H1 (cell line): ENCODE results near the gene SERTAD2. TPM values are rescaled to one million over a fixed set of nuclear protein-coding genes. Genes with fewer than 3 reads are reported as not detected.

ENCODE experiments used
- BCL11A ChIP-seq, 2 experiments: IDR thresholded peaks; one replicate each; pipeline ENCODE4 v1.6.1; 2011; ENCODE audit warnings: low read depth in 2 of 2, low read length in 2 of 2, mild to moderate bottlenecking in 2 of 2
- NRF1 ChIP-seq: IDR thresholded peaks from 2 replicates; pipeline ENCODE4 v1.6.1; 2011; ENCODE audit warnings: mild to moderate bottlenecking, low read depth, low read length, improper control_type of control experiment
- TAF1 ChIP-seq: IDR thresholded peaks from 2 replicates; pipeline ENCODE4 v1.6.1; 2011; ENCODE audit warnings: mild to moderate bottlenecking, low read depth, low read length
- TEAD4 ChIP-seq: IDR thresholded peaks from 2 replicates; pipeline ENCODE4 v1.6.1; 2012; ENCODE audit warnings: low read depth, low read length, inconsistent platforms, mixed read lengths
- USF2 ChIP-seq: IDR thresholded peaks from 2 replicates; pipeline ENCODE4 v1.6.1; 2011; ENCODE audit warnings: low read length, improper control_type of control experiment
- polyA plus RNA-seq, 7 experiments: library from polyadenylated mRNA; depleted of rRNA in 3 of 7; stranded (reverse) in 5 of 7; unstranded in 2 of 7; fragments of >200 nt in 5 of 7; fragments of 200-250 nt in 2 of 7; gene quantifications; 1 replicate in 5 of 7; 2 replicates in 1 of 7; 4 replicates in 1 of 7; pipeline versions ENCODE4 v1.2.1 to v1.2.3, GENCODE V29; 2011 to 2013; ENCODE audit warnings: missing spikeins in 2 of 7, mixed read lengths in 2 of 7
- total RNA-seq: library from RNA; stranded (reverse); fragmentation: NEBNext Ultra II Directional; extraction: Animal tissue kit (Norgen Biotek cat#: 25700); gene quantifications from 2 replicates; pipeline ENCODE4 v1.2.1, GENCODE V29; 2021

Gene SERTAD2
- total and polyA plus RNA-seq, 2 of the 8 experiments (the other 6 are each of a cell fraction or from before 2014, with no cell fraction given): 2.9 to 4.5 TPM

GRCh38 chr2:64643838-64644457 is 9.8 kb downstream of the SERTAD2 start (continued):
- TF ChIP-seq USF2: no peak
- TF ChIP-seq NRF1: no peak
- no peak for TF ChIP-seq BCL11A (IDR thresholded peaks at IDR 0.05; ENCODE audit: low read depth in 2 of 2, low read length in 2 of 2)
- TF ChIP-seq TAF1: no peak
- no peak for TF ChIP-seq TEAD4
